Upper lobe of left lung (tissue), 4 donors: ENCODE results near the gene HEATR1.

ENCODE experiments used
- POLR2A ChIP-seq, 4 donors: fragments of 450-650 bp; IDR thresholded peaks; one replicate each; pipeline ENCODE4 v1.5.1; 2016 to 2017; ENCODE audit warnings: antibody characterized with exemption in 4 of 4, mild to moderate bottlenecking in 2 of 4
- POLR2AphosphoS5 ChIP-seq, 2 donors: sonication (generic); formaldehyde crosslinking; IDR thresholded peaks; one replicate each; pipeline ENCODE4 v1.5.1; 2017; ENCODE audit warnings: antibody characterized with exemption in 2 of 2
- TF ChIP-seq, protein P1 (sequence below), 6 experiments: fragments of 450-650 bp in 4 of 6; fragments of 200-600 bp in 2 of 6; sonication (generic) in 2 of 6; IDR thresholded peaks; one replicate each; pipeline ENCODE4 v1.5.1; 2016 to 2019; ENCODE audit warnings: antibody characterized with exemption in 6 of 6

DNA sequence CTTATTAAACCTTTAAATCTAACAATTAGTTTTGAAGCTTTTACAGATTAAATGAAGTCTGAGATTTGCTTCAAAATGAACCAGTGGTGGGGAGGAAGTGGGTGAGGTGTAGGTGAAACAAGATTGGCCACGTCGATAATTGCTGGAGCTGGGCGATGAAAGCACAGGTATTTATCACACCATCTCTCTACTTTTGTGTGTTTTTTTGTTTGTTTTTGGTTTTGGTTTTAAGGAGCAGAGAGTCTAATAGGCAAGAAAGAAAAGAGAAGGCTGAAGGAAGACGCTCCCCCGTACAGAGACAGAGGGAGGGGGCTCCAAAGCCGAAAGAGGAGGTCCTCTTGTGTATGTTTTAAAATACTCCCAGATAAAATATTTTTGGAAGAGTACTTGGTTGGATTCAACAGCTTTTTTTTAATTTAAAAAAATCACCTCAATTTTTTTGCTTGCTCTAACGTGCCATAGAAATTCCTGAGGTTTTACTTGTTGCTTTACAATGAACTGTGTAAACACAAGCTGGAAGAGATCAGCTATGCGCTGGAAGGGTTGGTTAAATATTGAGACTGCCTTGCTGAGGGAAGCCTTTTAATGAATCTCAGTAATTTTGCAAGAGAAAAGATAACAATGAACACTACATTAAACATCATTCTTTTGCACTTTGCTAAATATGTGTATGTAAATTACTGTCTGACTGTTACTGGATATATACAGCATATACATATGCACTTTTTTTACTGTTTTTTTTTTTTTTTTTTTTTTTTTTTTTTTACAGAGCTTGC, 87.2 kb downstream of the HEATR1 start:
- TF ChIP-seq, protein P1, sequence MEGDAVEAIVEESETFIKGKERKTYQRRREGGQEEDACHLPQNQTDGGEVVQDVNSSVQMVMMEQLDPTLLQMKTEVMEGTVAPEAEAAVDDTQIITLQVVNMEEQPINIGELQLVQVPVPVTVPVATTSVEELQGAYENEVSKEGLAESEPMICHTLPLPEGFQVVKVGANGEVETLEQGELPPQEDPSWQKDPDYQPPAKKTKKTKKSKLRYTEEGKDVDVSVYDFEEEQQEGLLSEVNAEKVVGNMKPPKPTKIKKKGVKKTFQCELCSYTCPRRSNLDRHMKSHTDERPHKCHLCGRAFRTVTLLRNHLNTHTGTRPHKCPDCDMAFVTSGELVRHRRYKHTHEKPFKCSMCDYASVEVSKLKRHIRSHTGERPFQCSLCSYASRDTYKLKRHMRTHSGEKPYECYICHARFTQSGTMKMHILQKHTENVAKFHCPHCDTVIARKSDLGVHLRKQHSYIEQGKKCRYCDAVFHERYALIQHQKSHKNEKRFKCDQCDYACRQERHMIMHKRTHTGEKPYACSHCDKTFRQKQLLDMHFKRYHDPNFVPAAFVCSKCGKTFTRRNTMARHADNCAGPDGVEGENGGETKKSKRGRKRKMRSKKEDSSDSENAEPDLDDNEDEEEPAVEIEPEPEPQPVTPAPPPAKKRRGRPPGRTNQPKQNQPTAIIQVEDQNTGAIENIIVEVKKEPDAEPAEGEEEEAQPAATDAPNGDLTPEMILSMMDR (IDR thresholded peaks at IDR 0.05), result no peak
- TF ChIP-seq POLR2AphosphoS5 (IDR thresholded peaks at IDR 0.05) (no peak), POLR2A (IDR thresholded peaks at IDR 0.05) (no peak)
